ENCODE data around the gene AFF3. TPM values are rescaled to one million over a fixed set of nuclear protein-coding genes. Genes with fewer than 3 reads are reported as not detected.

The AFF3 gene
- total RNA-seq, 1 experiment from 2014 or later, result not detected

DNA sequence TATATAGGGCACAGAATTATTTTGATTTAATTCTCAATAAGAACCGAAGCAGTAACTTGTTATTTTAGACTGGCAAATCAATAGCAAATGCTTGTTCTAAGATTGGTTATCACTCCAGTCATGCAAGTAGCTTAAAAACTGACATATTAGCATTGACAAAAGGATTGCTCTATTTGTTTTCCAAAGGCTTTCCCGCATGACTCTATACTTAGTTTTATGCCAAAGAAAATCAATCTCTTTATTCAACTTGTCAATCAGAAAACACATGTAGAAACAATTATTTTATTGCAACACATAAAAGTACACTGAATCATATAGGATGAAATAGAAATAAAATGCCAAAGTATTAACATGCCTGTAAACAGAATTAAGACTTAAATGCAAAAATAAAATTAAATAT, 108.4 kb downstream of the AFF3 start:
- H3K4me3 ChIP-seq (ENCODE audit: low read depth, low read length, poor library complexity, severe bottlenecking), result no peak overlapping the region
- intact Hi-C loops (cut with micrococcal nuclease; ENCODE audit: unreplicated experiment), result no loop called here
- ChIA-PET POLR2A (ENCODE audit: low non-redundant PET) (no interaction called here), CTCF (no interaction called here)
- H3K27ac ChIP-seq (ENCODE audit: low read depth, low read length, poor library complexity, severe bottlenecking), result no peak overlapping the region
- no peaks in the 10 kb centered on the region for H3K4me1 ChIP-seq (ENCODE audit: insufficient read depth, low read length, poor library complexity, severe bottlenecking)
- DNase-seq (ENCODE audit: low spot score), result no peak
- H3K36me3 ChIP-seq (ENCODE audit: insufficient read depth, low read length, poor library complexity, severe bottlenecking), result no peaks in the 10 kb centered on the region
- peaks cover 6% of the 10 kb centered on the region for H3K27me3 ChIP-seq (replicated peaks; ENCODE audit: insufficient read depth, low read depth, low read length, poor library complexity)
- TF ChIP-seq, protein P1, sequence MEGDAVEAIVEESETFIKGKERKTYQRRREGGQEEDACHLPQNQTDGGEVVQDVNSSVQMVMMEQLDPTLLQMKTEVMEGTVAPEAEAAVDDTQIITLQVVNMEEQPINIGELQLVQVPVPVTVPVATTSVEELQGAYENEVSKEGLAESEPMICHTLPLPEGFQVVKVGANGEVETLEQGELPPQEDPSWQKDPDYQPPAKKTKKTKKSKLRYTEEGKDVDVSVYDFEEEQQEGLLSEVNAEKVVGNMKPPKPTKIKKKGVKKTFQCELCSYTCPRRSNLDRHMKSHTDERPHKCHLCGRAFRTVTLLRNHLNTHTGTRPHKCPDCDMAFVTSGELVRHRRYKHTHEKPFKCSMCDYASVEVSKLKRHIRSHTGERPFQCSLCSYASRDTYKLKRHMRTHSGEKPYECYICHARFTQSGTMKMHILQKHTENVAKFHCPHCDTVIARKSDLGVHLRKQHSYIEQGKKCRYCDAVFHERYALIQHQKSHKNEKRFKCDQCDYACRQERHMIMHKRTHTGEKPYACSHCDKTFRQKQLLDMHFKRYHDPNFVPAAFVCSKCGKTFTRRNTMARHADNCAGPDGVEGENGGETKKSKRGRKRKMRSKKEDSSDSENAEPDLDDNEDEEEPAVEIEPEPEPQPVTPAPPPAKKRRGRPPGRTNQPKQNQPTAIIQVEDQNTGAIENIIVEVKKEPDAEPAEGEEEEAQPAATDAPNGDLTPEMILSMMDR (conservative IDR thresholded peaks at IDR 0.05; ENCODE audit: low read depth, low read length), result no peak
- TF ChIP-seq EZH2 (IDR thresholded peaks at IDR 0.05; ENCODE audit: borderline replicate concordance, low read depth, low read length, poor library complexity, severe bottlenecking), result no peak
- H3K9me3 ChIP-seq (ENCODE audit: low read depth, low read length, poor library complexity, severe bottlenecking), result no peaks in the 10 kb centered on the region
- BruUV-seq (replicated peaks), result no TSS peak

GRCh38 chr2:100031604-100032003, 110.8 kb downstream of the AFF3 start:
- Histone ChIP-seq H3K27me3 (replicated peaks; ENCODE audit: insufficient read depth, low read depth, low read length, poor library complexity) (peaks cover 6% of the 10 kb centered on the region), H3K4me1 (ENCODE audit: insufficient read depth, low read length, poor library complexity, severe bottlenecking) (no peaks in the 10 kb centered on the region), H3K27ac (ENCODE audit: low read depth, low read length, poor library complexity, severe bottlenecking) (no peak overlapping the region), H3K36me3 (ENCODE audit: insufficient read depth, low read length, poor library complexity, severe bottlenecking) (no peaks in the 10 kb centered on the region), H3K4me3 (ENCODE audit: low read depth, low read length, poor library complexity, severe bottlenecking) (no peak overlapping the region), H3K9me3 (ENCODE audit: low read depth, low read length, poor library complexity, severe bottlenecking) (no peaks in the 10 kb centered on the region)
- ChIA-PET POLR2A (ENCODE audit: low non-redundant PET) (no interaction called here), CTCF (no interaction called here)
- intact Hi-C loops (cut with micrococcal nuclease; ENCODE audit: unreplicated experiment), result no loop called here
- no TSS peak for BruUV-seq (replicated peaks)
- no peak for DNase-seq (ENCODE audit: low spot score)
- no peak for TF ChIP-seq EZH2 (IDR thresholded peaks at IDR 0.05; ENCODE audit: borderline replicate concordance, low read depth, low read length, poor library complexity, severe bottlenecking)
- TF ChIP-seq, protein P1 (conservative IDR thresholded peaks at IDR 0.05; ENCODE audit: low read depth, low read length), result no peak

DNA sequence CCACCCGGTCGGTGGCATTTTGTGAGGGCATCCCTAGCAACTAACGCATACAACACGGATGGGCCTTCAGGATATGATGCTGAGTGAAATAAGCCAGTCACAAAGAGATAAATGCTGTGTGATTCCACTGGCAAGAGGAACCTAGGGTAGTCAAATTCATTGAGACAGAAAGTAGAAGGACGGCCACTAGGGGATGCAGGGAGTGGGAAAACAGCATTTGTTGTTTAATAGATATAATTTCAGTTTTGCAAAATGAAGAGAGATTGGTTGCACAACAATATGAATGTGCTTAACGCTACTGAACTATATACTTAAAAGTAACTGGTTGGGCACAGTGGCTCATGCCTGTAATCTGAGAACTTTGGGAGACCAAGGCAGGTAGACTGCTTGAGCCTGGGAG, 112.9 kb downstream of the AFF3 start:
- POLR2A ChIA-PET (ENCODE audit: low non-redundant PET), result no interaction called here
- TF ChIP-seq, protein P1 (conservative IDR thresholded peaks at IDR 0.05; ENCODE audit: low read depth, low read length), result no peak
- TF ChIP-seq EZH2 (IDR thresholded peaks at IDR 0.05; ENCODE audit: borderline replicate concordance, low read depth, low read length, poor library complexity, severe bottlenecking), result no peak
- no peaks in the 10 kb centered on the region for H3K27me3 ChIP-seq (replicated peaks; ENCODE audit: insufficient read depth, low read depth, low read length, poor library complexity)
- no peak overlapping the region for H3K4me3 ChIP-seq (ENCODE audit: low read depth, low read length, poor library complexity, severe bottlenecking)
- no peaks in the 10 kb centered on the region for H3K4me1 ChIP-seq (ENCODE audit: insufficient read depth, low read length, poor library complexity, severe bottlenecking)
- BruUV-seq (replicated peaks), result no TSS peak
- H3K36me3 ChIP-seq (ENCODE audit: insufficient read depth, low read length, poor library complexity, severe bottlenecking), result no peaks in the 10 kb centered on the region
- no peaks in the 10 kb centered on the region for H3K9me3 ChIP-seq (ENCODE audit: low read depth, low read length, poor library complexity, severe bottlenecking)
- intact Hi-C loops (cut with micrococcal nuclease; ENCODE audit: unreplicated experiment), result no loop called here
- CTCF ChIA-PET, result no interaction called here
- DNase-seq (ENCODE audit: low spot score), result no peak
- no peak overlapping the region for H3K27ac ChIP-seq (ENCODE audit: low read depth, low read length, poor library complexity, severe bottlenecking)

Measured in A673 (cell line).